GM10266 (cell line): ENCODE results near the gene ZNF180.

Experiments
- DNase-seq: peaks from one replicate; pipeline ENCODE4 v3.0.0; 2012; ENCODE audit errors: extremely low spot score
- TF ChIP-seq, protein P1 (sequence below): IDR thresholded peaks from 2 replicates; pipeline ENCODE4 v1.5.1; 2012; ENCODE audit warnings: mild to moderate bottlenecking, low read depth; ENCODE audit not compliant: control insufficient read depth, insufficient read depth; ENCODE audit errors: missing control alignments

ZNF180 gene

DNA sequence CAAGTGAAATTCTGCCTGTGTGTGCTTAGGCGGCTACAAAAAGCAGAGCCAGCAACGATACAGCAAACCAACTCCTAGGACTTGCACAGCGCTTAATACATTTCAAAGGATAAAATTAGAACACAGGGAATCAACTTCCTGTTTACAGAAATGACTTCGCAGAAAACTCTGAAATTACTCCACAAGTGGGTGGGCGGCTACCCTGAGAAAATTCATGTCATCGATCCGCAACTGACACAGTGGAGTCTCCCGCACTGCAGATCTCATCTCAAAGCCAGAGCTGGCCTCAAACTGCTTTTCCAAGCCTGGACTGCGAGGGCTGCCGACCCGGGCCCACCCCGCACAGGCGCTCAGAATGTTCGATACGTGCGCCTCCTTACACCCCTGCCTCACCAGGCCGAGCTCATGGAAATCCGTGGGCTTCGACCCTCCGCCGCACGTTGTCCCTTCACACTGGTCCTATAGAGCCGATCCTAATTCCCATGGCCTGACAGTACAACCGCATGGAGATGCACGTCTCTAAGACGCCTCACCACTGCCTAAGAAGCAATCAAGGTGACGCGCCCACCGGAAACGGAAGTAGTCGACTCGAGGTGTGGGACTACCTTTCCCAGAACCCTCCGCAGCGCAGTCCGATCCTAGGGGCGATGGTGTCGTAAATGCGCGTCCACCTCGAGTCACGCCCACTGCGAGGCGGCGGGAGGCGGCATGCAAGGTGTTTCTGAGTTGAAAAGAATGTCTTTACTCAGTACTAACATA is 52.2 kb downstream of the ZNF180 start, which contains the start of gene ZNF229:
ZNF229 (minus strand) TSS at position 557 of the 759 bp plus-strand sequence. CDS start 5,625 bp downstream, outside the sequence.
- DNase-seq = peak; percentile 35
- TF ChIP-seq, protein P1, sequence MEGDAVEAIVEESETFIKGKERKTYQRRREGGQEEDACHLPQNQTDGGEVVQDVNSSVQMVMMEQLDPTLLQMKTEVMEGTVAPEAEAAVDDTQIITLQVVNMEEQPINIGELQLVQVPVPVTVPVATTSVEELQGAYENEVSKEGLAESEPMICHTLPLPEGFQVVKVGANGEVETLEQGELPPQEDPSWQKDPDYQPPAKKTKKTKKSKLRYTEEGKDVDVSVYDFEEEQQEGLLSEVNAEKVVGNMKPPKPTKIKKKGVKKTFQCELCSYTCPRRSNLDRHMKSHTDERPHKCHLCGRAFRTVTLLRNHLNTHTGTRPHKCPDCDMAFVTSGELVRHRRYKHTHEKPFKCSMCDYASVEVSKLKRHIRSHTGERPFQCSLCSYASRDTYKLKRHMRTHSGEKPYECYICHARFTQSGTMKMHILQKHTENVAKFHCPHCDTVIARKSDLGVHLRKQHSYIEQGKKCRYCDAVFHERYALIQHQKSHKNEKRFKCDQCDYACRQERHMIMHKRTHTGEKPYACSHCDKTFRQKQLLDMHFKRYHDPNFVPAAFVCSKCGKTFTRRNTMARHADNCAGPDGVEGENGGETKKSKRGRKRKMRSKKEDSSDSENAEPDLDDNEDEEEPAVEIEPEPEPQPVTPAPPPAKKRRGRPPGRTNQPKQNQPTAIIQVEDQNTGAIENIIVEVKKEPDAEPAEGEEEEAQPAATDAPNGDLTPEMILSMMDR = no peak

DNA sequence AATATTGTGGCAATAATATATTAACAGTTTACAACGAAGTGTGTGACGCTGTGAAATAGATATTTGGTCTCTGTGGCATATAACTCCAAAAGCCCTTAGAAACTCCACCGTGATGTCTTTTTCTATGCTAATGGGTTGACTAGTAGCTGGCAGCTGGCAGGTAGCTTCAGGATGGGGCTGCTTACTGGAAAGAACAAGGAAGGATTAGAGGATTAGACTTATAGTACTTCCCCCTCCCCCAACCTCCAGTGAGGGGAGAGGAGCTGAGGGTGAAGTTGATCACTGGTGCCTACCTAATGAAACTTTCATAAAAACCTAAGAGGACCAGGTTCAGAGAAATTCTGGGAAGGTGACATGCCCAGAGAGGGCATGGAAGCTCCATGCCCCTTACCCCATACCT is 61.9 kb downstream of the ZNF180 start:
- TF ChIP-seq, protein P1 = no peak
- DNase-seq = no peak

DNA sequence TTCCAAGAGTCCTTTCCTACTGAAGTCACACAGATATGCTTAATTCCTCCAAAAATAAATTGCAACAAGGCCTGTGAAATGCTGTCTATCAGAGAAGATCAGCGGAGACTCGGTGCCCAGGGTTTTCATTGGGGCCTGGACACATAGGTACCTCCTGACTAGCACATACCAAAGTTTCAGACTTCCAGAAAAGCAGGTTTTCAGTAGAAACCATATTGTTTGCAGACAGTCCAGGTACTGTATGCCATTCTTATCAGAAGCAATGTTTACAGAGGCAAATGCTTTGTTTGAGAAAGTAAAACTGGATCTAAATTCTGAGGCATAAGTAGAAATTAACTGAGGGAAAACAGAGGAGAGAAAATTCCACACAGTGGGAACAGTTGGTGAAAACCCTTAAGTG is 64.9 kb downstream of the ZNF180 start:
- TF ChIP-seq, protein P1 = no peak
- no peak for DNase-seq

DNA sequence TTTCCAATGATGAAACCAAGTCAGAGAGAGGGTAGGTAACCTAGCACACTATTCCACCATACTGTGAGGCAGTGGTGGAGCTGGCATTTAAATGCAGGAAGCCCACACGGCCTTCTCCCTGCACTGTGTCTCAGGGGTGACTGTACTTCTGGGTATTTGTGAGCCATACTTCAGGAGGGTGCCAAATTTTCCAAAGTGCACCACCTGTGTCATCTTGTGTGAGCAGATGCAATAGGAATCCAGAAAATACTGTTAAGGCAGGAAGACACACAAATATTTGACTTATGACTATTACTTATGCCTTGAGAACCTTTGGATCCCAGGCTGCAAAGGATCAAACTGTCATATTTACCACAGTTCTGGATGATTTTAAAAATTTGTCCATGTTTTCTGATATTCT is 69.4 kb downstream of the ZNF180 start:
- DNase-seq = no peak
- TF ChIP-seq, protein P1 = no peak
